Neutrophil (primary cell): Measurements from ENCODE around the gene CLPSL2.

Experiments
- H3K27ac ChIP-seq: fragments of 200-600 bp; sonication (generic); 2 replicates; pipeline ENCODE4 v1.5.1; 2016; ENCODE audit warnings: mild to moderate bottlenecking, moderate library complexity
- H3K27me3 ChIP-seq: fragments of 200-600 bp; sonication (generic); 2 replicates; pipeline ENCODE4 v1.6.0; 2016; ENCODE audit warnings: mild to moderate bottlenecking
- H3K36me3 ChIP-seq: fragments of 200-600 bp; sonication (generic); 2 replicates; pipeline ENCODE4 v1.5.1; 2017
- H3K4me1 ChIP-seq, 2 experiments: fragments of 200-600 bp in 1 of 2; sonication (generic) in 1 of 2; 1 replicate in 1 of 2; 2 replicates in 1 of 2; pipeline versions ENCODE4 v1.5.1 to v1.6.1; 2013 to 2016; ENCODE audit warnings: low read depth in 1 of 2, low read length in 1 of 2, mild to moderate bottlenecking in 1 of 2, moderate library complexity in 1 of 2; ENCODE audit not compliant: control insufficient read depth in 1 of 2, insufficient read depth in 1 of 2
- H3K4me3 ChIP-seq, 2 experiments: fragments of 200-600 bp in 1 of 2; sonication (generic) in 1 of 2; 1 replicate in 1 of 2; 2 replicates in 1 of 2; pipeline ENCODE4 v1.5.1; 2013 to 2016; ENCODE audit warnings: low read depth in 1 of 2, low read length in 1 of 2, mild to moderate bottlenecking in 1 of 2, moderate library complexity in 1 of 2
- H3K9me3 ChIP-seq: fragments of 200-600 bp; sonication (generic); 2 replicates; pipeline ENCODE4 v1.5.1; 2016
- TF ChIP-seq, protein P1 (sequence below): fragments of 200-600 bp; sonication (generic); IDR thresholded peaks from 2 replicates; pipeline ENCODE4 v1.5.1; 2016; ENCODE audit warnings: antibody characterized with exemption

CLPSL2 gene

GRCh38 chr6:35777356-35778102 is 1.1 kb downstream of the CLPSL2 start:
- Histone ChIP-seq H3K27me3 (peaks cover 19% of the 10 kb centered on the region), H3K36me3 (no peaks in the 10 kb centered on the region), H3K27ac (no peak overlapping the region), H3K9me3 (no peaks in the 10 kb centered on the region), H3K4me1 (peaks cover 9 to 10% of the 10 kb centered on the region in 2 experiments), H3K4me3 (no peak overlapping the region)
- TF ChIP-seq, protein P1, sequence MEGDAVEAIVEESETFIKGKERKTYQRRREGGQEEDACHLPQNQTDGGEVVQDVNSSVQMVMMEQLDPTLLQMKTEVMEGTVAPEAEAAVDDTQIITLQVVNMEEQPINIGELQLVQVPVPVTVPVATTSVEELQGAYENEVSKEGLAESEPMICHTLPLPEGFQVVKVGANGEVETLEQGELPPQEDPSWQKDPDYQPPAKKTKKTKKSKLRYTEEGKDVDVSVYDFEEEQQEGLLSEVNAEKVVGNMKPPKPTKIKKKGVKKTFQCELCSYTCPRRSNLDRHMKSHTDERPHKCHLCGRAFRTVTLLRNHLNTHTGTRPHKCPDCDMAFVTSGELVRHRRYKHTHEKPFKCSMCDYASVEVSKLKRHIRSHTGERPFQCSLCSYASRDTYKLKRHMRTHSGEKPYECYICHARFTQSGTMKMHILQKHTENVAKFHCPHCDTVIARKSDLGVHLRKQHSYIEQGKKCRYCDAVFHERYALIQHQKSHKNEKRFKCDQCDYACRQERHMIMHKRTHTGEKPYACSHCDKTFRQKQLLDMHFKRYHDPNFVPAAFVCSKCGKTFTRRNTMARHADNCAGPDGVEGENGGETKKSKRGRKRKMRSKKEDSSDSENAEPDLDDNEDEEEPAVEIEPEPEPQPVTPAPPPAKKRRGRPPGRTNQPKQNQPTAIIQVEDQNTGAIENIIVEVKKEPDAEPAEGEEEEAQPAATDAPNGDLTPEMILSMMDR, result no peak

DNA sequence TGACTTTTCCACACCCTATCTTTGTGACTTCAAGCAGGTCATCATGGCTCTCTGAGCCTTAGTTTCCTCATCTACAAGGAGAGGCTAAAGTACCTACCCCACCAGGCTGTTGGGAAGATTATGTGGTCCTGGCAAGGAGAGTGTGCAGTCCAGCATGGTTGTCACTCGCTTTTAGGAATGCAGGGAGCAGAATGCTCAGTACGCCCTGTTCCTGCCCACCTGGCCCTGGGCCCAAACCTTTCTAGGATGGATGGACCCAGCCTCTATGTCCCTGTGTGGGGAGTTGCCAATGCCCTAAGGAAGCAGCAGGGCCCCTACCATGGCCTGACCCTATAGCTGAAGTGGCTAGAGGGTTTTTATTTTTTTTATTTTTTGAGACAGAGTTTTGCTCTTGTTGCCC is 2.0 kb downstream of the CLPSL2 start:
- no peak overlapping the region for H3K27ac ChIP-seq
- H3K27me3 ChIP-seq, result peaks cover 19% of the 10 kb centered on the region
- TF ChIP-seq, protein P1, result no peak
- H3K36me3 ChIP-seq, result no peaks in the 10 kb centered on the region
- H3K4me3 ChIP-seq, result no peak overlapping the region
- H3K9me3 ChIP-seq, result no peaks in the 10 kb centered on the region
- peaks cover 9 to 10% of the 10 kb centered on the region in 2 experiments for H3K4me1 ChIP-seq

GRCh38 chr6:35780719-35781118 is 4.3 kb downstream of the CLPSL2 start, which contains the start of gene CLPSL1:
Gene CLPSL1, plus strand, starts transcription at chr6:35781019. Its CDS starts 92 bp downstream, at chr6:35781111.
- TF ChIP-seq, protein P1, result no peak

DNA sequence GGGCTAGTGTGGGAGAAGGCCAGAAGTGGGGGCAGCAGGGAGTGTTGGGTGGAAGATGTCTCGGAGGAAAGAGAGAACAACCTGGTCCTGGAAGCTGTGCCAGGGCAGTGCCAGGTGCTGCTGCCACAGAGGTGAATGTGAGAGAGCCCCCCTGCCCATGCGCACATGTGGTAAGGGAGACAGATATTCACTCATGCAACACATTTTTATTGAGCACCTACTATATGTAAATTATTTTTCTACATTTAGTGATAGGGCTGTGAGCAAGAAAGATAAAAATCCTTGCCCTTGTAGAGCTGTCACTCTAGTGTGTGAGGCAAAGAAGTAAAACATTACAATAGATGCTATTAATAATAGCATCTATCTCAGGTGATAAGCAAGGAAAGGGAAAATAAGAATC is 4.9 kb downstream of the CLPSL2 start:
- TF ChIP-seq, protein P1, result no peak
- H3K4me1 ChIP-seq, result peaks cover 5 to 6% of the 10 kb centered on the region in 2 experiments
- H3K27ac ChIP-seq, result no peak overlapping the region
- H3K36me3 ChIP-seq, result no peaks in the 10 kb centered on the region
- no peaks in the 10 kb centered on the region for H3K9me3 ChIP-seq
- no peak overlapping the region for H3K4me3 ChIP-seq
- H3K27me3 ChIP-seq, result peaks cover 30% of the 10 kb centered on the region

More at GRCh38 chr6:35780719-35781118, 4.3 kb downstream of the CLPSL2 start, which contains the start of gene CLPSL1:
- Histone ChIP-seq H3K9me3 (no peaks in the 10 kb centered on the region), H3K27me3 (peaks cover 30% of the 10 kb centered on the region), H3K4me1 (peaks cover 9 to 10% of the 10 kb centered on the region in 2 experiments), H3K27ac (no peak within 1 kb of the TSS), H3K36me3 (no peaks in the 10 kb centered on the region), H3K4me3 (no peak within 1 kb of the TSS)

DNA sequence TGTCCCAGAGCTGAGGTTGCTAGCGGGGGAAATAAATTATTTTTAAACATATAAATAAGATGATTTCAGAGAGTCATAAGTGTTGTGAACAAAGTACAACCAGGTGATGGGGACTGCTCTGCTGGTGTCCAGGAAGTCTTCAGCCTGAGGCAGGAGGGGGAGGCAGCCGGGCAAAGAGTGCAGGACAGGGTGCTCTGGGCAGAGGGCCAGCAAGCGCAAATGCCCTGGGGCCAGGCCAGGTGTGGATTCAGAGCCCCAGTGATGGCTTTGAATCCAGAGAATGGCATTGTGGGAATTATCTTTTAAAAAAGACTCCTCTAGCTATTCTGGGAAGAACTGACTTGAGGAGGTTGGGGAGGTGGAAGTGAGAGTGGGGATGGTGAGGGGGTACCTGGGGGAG is 6.0 kb downstream of the CLPSL2 start:
- no peaks in the 10 kb centered on the region for H3K36me3 ChIP-seq
- TF ChIP-seq, protein P1, result no peak
- H3K4me3 ChIP-seq, result no peak overlapping the region
- H3K9me3 ChIP-seq, result no peaks in the 10 kb centered on the region
- H3K27ac ChIP-seq, result no peak overlapping the region
- no peaks in the 10 kb centered on the region for H3K4me1 ChIP-seq
- peaks cover 31% of the 10 kb centered on the region for H3K27me3 ChIP-seq
